HG02642 (cell line): Measurements from ENCODE around the gene ZNF630.
A peak's percentile ranks its signal among the peaks of the same experiment; 100 is the strongest.
"Not testable (repeated sequence)": the region's sequence is repeated elsewhere in the genome, so short reads cannot be mapped to it uniquely, and the experiment has no call there.

ENCODE experiments used
- ATAC-seq: cut with Tn5 transposase; IDR thresholded peaks from one replicate; pipeline ENCODE4 v1.9.1; 2021; ENCODE audit warnings: mild to moderate bottlenecking; ENCODE audit not compliant: unreplicated experiment, poor library complexity

The ZNF630 gene

DNA sequence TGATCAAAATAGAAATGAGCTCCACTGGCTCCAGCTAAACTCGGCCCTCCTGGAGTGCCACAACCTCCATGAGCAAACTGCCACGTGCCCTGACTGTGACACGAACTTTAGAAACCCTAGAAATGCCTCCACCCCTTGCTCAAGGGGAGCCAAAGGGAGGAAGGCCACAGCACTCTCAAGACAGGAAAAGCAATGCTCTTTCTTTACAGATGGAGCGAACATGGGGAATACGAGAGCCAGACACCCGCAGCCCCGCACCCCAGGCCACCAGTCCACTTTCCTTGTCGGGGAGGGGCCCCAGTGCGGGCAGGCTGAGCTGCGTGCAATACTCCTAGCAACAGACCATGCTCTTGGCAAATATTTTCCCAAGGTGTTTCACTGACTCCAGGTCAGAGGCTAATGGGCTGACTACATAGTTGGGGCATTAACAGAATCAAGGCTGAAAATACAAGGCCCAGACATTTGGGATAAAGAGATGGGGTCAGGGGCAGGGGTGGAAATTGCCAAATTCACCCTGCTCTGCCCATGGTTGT, 40.7 kb downstream of the ZNF630 start:
- ATAC-seq = not testable (repeated sequence)

DNA sequence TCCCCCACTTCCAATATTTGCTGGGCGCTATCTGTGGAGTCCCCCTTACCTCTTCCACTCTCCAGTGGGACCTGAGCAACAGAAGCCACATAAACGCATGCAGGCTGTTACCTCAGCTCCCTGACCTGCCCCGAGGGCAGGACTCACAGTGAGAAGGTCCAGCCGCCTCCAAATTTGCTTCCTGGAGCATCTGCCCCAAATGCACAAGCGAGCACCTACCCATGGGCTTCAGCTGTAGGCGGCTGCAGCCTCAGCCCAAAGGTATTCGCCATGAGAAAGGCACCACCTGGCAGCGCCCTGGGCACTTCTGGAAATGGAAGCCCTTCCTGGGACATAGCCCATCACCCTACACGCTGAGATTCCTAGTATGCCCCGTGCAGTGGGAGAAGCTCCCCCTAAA, 41.2 kb downstream of the ZNF630 start:
- ATAC-seq = no peak

DNA sequence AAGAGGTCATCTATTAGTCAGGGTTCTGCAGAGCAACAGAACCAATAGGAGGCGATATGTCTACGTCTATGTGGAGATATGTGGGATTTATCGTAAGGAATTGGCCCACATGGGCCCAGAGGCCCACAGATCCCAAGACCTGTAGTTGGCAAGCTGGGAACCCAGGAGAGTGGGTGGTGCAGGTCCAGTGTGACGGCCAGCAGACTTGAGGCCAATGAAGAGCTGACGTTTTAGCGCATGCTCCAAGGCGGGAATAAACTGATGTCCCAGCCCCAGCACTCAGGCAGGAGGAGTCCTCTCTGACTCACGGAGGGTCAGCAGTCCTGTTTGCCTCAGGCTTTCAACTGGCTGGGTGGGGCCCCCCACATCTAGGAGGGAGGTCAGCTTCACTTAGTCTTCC, 43.3 kb downstream of the ZNF630 start:
- ATAC-seq = no peak

DNA sequence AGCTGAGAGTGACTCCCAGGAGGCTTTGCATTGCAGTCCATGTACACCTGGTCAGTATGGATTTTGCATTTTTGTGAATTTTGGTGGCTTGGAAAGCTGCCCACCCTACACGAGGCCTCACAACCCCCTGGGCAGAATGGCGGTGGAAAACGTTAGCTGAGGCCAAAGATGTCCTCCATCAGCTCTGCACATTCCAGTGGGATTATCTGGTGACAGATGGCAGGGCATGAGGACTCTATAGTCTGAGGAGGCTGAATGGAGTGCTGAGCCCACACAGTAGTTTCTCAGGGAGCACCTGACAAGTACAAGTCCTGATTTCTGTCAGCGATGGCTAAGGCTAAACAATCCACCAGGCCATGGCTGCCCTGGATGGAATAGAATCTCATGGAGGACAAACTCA, 43.9 kb downstream of the ZNF630 start:
- ATAC-seq = not testable (repeated sequence)

DNA sequence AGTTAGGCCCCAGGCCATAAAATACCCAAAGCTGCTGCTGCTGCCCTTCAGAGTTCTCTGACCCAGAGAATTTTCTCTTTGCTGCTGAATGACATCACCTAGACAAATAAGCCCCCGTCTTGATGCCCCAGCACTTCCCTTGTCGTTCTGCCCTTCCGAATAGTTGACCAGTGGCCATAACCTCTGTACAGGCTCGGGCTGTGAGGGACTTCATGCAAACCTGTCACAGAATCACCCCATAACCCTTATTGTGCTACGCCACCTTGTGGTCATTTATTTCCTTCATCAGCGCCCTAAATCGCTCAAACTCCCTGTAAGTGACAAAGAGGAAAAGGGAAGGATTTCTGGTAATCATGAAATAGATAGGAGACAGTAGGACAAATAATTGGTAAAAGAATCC, 45.9 kb downstream of the ZNF630 start:
- peak; percentile 44 for ATAC-seq

DNA sequence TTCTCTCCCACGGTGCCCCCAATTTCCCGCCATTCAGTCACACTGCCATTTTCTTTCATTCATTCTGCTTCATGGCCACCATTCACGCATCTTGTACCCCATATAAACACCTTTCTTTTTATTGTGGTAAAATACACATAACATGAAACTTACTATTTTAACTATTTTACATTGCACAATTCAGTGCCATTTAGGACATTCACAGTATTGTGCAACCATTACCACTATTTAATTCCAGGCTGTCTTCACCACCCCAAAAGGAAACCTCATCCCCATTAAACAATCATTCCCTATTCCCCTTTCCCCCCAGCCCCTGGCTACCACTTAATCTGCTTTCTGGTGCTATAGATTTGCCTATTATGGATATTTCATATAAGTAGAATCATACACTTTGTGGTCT, 48.7 kb downstream of the ZNF630 start:
- no peak for ATAC-seq

DNA sequence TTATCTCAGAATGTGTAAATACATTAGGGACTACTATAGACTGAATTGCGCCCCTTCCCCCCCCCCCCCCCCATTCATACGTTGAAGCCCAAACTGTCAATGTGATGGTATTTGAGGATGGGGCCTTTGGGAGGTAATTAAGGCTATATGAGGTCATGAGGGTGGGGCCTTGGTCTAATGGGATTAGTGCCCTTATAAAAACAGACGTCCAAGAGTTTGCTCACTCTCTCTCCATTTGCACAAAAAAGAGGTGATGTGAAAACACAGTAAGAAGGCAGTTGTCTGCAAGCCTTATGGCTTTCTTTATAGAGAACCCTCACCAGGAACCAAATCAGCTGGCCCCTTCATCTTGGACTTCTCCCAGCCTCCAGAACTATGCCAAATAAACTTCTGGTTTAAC, 49.3 kb downstream of the ZNF630 start:
- no peak for ATAC-seq

DNA sequence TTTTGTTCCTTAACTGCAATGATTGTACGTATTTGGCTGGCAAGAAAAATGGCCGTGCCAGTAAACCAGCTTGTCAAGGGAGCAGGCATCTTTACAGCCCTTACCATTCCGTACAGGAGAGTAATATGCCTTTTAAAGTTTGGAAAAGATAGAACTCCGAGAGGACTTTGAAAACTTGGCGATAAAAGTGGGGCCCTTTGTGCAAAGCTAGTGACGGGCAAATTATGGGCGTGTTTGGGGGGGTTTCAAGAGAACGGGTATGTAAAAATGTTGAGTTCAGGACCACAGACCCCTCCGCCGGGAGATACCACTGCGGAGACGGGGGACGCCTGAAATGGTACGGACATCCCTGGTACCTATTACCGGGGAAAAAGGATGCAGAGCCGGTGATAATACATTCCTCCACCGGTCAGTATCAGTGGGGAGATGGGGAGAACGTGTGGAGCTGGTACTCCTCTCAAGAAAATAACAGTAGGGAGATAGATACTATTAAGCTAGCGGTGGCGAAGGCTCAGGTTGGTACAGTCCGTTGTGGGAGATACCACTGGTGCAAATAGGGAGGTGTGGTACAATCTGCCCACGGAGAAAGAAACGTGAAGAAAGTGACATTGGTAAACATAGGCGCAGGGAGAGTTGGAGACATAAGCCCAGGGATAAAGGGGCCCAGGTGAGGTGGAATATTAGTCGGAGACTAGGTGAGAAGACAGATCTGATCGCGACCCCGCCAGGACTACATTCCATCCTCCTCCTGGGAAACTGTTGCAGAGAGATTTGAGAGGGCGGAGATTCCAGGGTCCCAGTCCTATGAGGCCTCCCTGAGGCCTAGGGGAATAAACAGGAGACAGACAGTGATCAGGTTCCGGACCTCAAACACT, 50.2 kb downstream of the ZNF630 start:
- ATAC-seq = peak; percentile 78

DNA sequence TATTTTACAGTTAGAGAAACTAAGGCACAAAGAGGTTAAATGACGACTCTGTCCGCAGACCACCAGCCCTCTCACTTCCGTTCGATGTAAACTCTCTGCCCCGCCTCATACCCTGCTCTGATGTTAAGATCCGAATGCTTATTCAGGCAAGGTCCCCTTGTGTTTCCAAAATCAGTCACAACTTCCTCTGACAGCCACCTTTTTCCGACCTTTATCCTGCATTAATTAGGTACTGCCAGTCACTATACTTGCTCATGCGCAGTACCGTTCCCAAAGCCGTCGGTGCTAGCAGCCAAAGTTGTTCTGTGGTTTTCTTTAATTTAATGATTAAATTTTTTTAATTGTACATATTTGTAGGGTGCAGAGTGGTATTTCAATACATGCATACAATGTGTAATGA, 51.0 kb downstream of the ZNF630 start:
- not testable (repeated sequence) for ATAC-seq

DNA sequence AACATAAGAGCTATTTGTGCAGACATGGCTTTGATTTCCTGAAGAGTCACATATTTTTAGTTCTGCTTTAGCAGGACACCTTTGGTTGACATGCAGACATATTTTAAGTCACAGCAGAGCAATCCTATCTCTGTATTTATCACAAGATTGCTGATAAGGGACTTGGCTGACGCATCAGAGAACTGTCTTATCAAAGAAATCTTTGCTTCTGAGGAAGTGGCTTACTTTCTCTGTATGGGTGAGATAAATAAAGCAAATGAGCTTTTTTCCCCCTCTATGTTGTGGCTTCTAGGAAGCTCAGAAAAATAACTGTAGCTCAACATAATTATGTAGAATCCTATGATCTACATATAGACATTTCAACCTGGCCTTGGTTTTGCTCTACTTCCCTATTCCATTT, 51.5 kb downstream of the ZNF630 start:
- not testable (repeated sequence) for ATAC-seq

DNA sequence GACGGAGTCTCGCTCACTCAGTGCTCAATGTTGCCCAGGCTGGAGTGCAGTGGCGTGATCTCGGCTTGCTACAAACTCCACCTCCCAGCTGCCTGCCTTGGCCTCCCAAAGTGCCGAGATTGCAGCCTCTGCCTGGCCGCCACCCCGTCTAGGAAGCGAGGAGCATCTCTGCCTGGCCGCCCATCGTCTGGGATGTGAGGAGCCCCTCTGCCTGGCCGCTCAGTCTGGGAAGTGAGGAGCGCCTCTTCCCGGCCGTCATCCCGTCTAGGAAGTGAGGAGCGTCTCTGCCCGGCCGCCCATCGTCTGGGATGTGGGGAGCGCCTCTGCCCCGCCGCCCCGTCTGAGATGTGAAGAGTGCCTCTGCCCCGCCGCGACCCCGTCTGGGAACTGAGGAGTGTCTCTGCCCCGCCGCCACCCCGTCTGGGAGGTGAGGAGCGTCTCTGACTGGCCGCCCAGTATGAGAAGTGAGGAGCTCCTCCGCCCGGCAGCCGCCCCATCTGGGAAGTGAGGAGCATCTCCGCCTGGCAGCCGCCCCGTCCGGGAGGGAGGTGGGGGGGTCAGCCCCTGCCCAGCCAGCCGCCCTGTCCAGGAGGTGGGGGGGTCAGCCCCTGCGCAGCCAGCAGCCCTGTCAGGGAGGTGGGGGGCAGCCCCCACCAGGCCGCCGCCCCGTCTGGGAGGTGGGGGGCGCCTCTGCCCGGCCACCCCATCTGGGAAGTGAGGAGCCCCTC, 54.7 kb downstream of the ZNF630 start:
- not testable (repeated sequence) for ATAC-seq

DNA sequence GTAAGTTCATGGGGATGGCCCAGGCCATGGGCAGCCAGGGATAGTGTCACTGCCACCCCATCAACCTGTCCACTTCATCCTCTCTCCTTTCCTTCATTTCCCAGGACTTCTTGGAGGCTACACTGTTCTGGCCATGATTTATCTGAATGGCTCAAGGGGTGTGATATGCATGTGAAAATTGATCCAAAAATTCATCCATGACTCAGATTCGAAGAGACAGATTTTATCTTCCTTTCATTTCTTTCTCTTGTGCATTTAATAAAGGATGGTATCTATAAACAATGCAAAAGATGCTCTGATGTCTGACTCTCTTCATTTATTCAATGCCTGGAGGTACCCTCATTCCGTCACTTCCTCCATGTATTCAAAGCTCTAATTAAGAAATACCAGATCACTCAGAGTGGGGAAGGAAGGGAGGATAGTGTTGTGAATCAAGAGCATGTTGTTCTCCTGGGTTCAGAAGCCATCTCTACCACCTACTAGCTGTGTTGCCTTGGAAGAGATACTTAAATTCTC, 61.9 kb downstream of the ZNF630 start:
- ATAC-seq = not testable (repeated sequence)
